GM19239 (cell line): ENCODE measurements around the gene ANTXR1.

Experiments
- DNase-seq: peaks from one replicate; pipeline ENCODE4 v3.0.0; 2011; ENCODE audit warnings: low spot score; ENCODE audit not compliant: insufficient read length
- FAIRE-seq: peaks from 2 replicates; lab custom pipeline; 2011; peaks lifted over from hg19 to GRCh38; lab: Jason Lieb, UNC

The ANTXR1 gene

DNA sequence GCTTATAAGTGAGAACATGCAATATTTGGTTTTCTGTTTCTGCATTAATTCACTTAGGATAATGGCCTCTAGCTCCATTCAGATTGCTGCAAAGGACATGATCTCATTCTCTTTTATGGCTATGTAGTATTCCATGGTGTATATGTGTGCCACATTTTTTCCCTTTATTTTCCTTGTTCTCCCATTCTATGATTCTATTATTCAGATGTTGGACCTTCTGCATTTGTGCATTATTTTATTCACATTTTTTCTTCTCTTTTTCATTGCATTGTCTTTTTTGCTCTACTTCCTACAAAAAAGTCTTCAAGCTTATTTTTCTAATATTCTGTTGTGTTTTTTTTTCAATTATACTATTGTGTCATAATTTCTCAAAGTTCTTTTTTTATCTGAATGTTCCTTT, 11.1 kb upstream of the ANTXR1 start:
- DNase-seq (no peak), FAIRE-seq (no peak)

DNA sequence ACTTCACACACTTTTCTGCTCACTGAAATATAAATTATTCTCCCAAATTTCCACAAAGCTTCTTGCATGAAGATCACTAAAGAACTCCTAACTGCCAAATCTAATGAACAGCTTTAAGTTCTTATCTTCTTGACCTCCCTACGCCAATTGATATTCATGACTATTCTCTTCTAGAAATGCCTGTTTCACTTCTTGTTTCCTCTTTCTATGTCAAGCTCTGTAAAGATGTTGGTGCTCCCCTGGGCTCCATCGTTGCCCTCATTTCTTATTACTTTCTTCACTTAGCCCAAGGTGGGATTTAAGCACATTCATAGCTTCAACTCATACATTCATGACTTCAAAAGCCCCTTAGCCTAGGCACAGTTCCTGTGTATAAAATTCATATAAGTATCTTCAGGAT, 9.2 kb upstream of the ANTXR1 start:
- DNase-seq: no peak
- FAIRE-seq: no peak

DNA sequence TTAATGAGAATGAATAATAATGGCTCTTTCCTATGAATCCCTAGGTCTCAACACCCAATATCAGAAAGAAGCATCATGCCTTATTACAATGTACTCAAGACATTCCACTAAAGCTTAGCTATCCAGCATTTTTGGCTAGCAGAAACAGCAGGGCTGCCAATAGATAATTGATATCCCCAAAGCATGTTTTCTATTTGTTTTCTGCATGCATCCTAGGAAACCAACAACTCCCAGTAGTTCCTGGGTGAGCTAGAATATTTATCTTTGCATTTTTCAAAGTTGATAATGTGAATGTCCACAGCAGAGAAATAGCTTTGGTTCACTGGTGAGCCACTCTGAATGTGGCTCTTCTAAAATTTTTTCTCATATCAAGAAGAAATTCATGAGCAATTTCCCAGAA, 5.8 kb upstream of the ANTXR1 start:
- FAIRE-seq (no peak), DNase-seq (no peak)

DNA sequence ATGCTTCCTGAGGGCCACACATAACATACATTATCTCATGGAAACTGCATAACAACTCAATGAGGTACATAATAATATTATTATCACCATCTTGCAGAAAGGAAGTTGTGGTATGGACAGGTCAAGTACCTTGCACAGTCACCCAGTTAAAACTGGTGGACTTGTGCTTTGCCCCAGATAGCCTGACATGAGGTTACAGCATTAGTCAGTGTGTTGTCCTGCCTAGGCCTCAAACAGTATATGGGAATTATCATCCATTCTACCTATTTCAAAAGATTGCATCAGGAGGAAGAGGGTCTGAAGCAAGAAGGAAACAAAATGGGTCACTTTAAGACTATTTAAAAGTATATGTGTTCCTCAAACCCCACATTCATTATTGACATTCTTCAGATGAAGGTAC, 5.4 kb upstream of the ANTXR1 start:
- no peak for FAIRE-seq
- DNase-seq: no peak

DNA sequence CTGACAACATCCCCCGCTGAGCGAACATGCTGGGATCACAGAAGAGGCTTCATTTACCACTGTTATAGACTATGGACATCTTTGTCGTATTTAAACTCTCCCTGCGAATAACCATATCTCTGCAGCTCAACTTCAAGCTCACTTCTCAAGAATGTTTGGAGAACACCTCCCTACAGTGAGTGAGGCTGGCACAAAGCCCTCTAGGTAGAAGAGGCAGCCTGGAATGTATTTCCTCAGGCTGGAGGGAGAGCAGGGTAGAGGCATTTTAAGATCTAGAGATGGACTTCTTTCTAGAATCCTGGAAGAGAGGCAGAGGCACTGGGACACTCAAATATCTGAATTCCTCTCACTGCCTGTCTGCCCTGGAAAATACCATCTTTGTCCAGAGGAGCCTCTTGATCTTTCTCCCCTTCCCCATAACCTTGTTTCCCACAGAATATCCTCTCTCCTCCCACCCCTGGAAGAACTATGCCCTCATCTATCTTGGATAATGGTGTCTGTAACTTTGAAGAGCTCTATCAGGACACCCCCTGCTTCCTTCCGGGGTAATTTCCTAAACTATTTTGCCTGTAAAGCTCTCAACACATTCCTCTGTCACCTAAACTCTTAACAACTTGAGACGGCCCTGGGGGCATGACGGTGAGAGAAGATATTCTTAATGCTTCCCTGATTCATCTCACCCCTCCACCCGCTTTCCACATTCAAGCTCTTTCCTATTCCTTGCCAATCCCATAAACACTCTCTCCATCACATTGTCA, 2.4 kb upstream of the ANTXR1 start:
- DNase-seq (no peak), FAIRE-seq (no peak)

DNA sequence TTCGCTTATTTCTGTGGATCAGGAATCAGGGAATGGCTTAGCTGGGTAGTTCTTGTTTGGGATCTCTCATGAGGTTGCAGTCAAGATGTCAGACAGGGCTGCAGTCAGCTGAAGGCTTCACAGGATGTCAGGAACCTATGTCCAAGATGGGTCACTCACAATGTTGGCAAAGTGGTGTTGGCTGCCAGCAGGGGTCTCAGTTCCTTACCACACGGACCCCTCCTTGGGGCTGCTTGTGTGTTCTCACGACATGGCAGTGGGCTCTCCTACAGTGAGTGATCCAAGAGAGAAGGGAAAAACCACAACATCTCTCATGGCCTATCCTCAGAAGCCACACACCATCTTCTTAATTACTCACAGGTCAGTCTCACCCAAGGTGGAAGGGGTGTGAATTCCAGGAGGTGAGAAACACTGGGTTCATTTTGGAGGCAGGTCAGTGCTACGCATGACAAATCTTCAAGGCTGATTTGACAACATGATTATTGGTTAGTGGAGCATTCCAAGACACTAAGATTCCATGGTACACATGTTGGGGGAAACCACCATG, 1.3 kb upstream of the ANTXR1 start:
- no peak for FAIRE-seq
- DNase-seq: no peak

DNA sequence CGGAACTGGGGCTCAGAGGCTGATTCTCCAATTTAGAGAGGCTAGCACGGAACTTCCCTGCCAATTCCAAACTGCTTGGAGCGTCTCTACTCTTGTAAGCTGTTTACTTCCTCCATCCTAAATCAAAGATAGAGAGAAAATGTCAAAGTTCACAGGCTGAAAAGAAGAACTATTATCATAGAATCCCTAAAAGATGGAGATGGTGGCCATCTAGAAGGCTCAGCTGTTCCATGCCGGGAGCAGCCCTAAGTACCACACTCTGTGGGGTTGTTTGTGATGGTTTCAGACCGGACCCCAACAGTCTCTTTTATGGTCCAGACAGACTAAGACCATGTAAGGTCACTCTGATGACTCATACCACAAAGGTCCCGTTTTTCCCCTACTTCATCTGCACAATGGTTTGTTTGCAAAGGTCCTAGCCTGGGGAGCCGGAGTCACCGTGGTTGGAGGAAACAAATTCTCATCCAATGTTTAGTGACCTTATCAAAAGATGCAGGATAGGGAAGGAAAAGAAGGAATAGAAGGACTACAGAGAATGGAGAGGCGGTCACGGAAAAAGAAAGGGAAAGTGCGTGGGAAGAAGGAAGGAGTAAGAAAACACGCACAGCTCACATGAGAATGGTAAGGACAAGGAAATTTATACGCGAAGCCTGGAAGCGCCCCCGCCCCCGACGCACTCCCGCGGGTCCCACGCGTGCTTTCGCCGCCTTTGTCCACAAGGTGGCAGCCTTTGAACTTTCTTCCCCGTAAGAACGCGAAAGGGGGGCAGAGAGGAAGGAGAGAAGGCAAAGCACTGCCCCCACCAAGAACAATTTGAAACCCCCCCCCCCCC, 453 bp upstream of the ANTXR1 start:
- FAIRE-seq (no peak), DNase-seq (peak; percentile 36)

DNA sequence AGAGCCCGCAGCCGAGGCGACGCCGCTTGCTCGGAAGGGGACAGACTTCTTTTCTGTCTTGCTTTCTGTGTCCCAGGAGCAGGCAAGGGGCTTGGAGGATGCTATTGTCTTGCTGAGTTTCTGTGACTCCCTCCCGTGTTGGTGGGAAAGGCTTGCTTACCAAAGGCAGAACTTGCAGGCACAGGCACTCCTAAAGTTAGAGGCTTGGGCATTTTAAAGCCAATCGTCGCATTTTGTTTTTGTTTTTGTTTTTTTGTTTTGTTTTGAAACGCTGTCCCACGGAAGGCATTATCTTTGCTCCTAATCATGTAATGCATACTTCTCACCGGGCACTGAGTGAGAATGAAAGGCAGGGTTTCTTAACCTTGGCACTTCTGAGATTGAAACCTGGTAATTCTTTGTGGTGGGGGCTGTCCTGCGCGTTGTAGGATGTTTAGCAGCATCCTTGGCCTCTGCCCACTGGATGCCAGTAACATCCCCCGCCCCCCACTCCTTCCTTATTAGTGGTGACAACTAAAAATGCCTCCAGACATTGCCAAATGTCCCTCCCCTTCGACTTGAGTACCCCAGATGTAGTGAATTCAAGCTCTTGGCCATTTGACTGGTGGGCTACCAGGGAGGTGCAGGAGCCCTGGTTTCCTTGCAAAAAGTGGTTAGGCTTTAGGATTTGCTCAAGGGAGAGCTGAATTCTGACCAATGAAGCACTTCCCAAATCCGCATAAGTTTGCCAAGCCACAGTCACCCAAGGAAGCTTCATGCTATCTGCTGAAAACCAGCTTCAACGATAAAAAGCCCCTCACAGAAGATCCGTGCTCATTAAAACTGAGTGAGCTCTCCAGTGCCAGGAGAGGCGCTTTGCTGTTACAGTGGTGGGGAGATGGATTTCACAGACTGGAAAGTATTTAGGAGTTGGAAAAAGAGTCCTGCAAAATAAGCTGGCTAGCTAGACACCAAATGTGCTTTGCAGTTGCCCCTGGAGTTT, 1.2 kb downstream of the ANTXR1 start:
- no peak for FAIRE-seq
- DNase-seq: no peak

DNA sequence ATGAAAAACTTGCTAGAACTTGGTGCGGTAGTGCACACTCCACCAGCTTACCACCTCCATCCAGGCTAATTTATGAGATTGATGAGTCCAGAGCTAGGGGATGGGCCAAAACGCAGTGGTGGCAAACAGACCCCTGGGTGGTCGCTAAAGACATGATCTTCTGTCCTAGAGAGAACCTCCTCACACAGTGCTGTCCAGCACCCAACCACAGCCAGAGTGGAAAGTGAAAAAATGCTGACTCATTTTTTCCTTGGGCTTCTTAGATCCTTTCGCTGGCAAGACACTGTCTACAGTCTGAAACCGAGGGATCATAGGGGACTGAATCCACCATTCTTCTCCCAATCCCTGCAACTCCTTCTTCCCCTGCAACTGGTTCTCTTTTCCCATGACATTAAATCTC, 4.1 kb downstream of the ANTXR1 start:
- no peak for FAIRE-seq
- DNase-seq: no peak

DNA sequence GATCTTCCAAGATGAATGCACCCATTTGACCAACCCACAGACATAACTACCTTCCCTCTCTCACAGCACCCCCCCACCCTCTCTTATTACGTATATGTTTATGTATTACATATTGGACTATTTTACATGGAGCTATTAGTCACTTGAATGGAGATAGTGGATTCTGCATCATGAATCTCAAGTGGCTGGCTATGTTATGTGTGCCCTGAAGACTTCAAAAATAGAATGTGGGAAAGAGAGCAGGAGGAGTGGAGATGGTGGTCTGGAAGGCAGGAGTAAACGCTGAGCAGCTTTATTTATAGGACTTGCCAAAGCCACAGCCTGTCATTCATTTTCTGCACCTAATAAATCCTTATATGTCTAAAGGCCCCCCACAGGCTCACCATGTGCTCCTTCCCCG, 4.9 kb downstream of the ANTXR1 start:
- FAIRE-seq (no peak), DNase-seq (no peak)

DNA sequence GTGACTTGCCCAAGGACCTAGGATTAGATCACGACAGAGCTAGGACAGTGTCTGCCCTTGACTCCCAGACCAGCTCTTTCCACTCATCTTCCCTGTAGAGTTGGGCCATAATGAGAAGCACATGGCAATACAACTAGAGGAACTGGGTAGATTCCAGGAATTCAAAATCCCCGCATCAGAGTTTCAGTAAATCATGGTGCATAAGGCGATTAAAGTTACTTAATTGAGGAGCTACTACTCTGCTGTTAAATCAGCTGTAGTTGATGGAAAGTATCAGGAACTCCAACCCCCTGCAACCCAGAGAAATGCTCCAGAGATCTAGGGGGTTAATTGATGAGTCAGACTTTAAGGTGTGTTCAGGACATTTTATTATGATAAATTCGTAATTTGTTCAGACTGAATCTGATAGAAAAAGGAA, 5.7 kb downstream of the ANTXR1 start:
- FAIRE-seq (no peak), DNase-seq (no peak)

DNA sequence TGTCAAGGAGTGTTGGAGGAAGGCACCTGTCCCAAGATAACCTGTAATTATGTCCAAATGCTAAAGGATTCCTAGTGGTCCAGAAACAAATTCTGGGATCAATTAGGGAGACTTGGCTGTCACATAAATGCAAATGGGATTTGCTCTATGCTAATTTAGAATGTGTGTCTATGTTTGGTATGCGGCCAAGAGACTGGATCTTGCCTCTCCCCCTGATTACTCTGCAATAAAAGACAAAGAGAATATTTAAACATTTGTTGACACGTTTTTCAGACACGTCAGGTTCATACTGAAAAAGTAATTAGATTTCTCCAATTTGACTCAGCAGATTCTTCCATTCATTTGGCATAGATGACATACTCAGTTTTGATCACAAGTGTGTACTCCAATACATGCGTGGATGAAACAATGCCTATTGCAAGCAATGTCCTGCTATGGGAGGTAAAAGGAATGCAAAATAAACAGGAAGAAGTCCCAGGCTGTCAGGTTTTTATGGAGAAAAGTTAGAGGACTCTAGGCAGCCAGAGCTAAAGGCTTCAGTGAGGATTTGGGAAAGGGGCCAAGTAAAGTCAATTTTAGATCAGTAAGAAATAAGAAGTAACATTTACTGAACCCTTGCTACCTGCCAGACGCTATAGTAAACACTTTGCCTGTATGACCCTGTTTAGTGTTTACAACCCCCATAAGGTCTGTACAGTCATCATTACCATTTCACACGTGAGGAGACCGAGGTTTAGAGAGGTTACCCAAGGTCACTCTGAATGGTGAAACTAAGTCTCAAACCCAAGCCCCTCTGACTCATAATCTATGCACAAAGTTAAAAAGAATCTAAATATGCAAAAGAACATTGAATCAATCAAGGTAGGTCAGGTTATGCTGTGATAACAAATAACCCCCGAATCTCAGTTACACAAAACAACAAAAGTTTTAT, 7.8 kb downstream of the ANTXR1 start:
- no peak for FAIRE-seq

DNA sequence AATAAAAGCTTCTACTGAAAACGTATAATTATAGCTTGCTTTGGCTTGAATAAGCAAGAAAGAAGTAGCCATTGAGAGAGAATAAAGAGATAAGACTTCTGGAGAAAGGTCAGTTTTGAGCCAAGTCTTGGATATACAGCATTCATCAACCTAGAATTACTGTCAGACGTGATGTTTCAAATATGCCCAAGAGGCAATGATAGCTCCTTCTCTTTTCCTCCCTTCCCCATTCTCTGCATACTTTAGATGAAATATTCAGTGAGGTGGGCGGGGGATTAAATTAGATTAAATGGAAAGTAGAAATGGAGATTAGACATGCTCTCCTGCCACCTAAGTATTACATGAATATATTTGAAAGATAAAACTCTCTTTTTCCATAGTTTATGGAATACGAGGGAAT, 8.7 kb downstream of the ANTXR1 start:
- no peak for DNase-seq
- FAIRE-seq: no peak

More for the DNA sequence above, 7.8 kb downstream of the ANTXR1 start:
- no peak for DNase-seq

DNA sequence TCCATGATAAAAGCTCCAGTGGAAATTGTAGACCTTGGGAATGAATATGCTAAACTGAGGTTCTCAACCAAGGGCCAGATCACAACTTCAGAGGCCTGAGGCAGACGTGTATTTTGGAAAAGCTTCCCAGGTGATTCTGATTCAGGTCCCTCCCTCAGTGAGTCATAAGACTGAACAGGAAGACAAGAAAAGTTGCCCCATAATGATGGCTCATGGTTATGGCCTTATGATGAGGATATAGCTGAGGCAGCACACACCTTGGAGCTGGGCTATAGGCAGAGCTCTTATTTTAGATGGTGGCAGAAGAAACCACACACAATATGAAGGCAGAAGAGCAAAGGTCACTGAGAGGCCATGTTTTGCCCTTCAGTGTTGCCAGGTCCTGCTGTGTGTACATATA, 9.6 kb downstream of the ANTXR1 start:
- DNase-seq: no peak
- FAIRE-seq: no peak

DNA sequence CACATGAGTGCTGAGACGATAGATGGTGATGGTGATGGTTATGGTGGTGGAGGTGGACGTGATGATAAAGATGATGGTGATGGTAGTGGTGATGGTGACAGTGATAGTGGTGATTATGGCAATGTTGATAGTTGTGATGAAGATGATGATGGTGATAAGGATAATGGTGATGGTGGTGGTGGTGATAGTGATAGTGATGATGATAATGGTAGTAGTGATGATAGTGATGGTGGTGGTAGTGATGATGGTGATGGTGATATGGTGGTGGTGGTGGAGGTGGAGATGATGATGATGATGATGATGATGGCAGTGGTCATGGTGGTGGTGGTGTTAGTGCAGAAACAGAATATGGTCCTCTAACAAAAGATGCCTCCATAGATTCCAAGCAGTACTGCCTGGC, 10.3 kb downstream of the ANTXR1 start:
- DNase-seq (no peak), FAIRE-seq (no peak)

DNA sequence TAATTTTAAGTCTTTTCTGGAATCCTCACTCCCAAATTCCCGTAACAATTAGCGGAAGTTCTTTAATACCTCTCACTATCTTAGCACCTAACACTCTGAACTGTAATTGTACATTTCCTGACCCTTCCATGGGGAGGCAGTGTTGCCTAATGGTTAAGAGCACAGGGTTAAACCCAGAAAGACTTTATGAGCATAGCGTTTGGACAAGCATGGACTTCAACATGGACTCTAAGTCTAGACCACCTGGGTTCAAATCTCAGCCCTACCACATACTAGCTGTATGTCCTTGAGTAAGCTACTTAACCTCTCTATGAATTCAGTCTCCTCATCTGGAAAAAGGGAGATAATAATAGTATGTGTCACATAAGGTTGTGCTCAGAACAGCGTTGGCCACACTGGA, 13.0 kb downstream of the ANTXR1 start:
- peak; percentile 53 for FAIRE-seq
- peak; percentile 13 for DNase-seq

DNA sequence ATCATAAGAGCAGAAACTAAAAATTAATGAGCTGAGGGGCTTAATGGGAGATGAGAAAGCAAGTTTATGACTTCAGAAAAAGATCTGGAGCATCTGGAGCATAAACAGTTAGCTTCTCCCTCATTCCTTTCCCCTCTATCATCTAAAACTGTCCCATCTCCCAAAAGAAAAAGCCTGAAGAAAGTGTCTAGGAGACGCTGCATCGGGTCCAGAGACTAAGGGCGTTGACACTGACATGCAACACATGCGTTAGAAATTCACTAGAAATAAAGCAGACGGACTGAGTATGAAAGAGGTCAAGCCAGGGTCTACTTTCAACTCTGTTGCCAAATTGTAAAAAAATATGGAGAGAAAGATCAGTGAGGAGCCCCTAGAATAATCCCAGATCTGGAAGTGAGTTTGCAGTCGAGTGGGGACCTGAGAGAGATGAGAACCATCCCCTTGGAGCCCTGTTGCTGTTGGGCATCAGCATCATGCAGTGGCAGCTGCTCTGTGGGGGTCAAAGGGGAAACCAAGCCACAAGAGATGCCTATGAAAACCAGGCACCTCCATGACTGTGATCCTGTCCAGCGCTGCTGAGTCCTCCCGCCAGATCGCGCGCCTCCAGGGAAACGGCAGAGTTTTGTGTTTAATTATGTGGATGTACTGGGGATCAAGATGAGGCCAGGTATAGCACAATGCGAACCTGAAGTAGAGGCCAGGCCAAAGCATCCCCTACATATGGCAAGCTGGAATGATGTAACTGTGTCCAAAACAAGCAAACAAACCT, 13.9 kb downstream of the ANTXR1 start:
- DNase-seq (no peak), FAIRE-seq (no peak)

DNA sequence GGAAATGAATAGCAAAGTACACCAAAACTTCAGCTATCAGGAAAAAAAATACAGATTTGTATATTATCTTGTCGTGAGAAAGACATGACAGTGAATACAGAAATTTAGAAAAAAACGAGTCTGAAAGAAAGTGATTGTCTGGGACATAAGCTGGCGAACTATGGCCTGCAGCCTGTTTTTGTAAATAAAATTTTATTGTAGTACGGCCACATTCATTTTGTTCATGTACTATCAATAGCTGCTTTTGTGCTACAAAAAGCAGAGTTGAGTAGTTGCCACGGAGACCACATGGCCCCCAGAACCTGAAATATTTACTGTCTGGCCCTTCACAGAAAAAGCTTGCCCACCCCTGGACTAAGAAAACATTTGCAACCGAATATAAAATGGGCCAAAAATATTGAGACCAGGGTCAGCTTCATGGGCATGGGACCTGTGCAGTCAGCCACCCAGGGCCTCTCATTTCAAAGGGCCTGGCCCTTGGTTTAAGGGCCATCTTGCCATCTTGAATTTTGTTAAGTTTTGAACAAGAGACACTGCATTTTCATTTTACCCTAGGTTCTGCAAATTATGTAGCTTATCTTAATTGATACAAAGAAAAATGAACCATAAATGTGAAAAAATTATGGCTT, 17.9 kb downstream of the ANTXR1 start:
- no peak for FAIRE-seq
- no peak for DNase-seq
